ENCODE data around the gene TCHP. TPM values are rescaled to one million over a fixed set of nuclear protein-coding genes. Genes with fewer than 3 reads are reported as not detected.

TCHP gene
- total and polyA plus RNA-seq, 2 of the 13 experiments (the other 11 are each of a cell fraction or from before 2014, with no cell fraction given) = 6.7 to 12.2 TPM

DNA sequence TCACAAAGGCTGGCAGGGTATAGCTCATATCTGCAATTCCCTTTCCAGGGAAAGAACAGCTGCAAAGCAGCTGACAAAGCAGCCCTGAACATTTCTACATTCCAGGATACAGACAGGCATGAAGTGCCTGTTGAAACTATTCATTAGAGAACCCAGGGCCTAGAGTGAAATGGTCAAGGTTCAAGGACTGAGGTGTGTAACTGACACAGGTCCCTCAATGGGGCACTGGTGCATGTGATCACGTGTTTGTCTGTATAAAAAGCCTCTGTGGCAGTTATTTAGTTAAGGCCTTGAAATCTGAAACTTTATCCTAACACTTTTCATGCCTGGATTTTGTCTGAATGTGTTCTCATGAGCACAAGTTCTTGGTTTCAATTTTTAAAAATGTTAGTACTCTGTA, 49.0 kb downstream of the TCHP start (continued):
- no peak for TF ChIP-seq EZH2 (conservative IDR thresholded peaks at IDR 0.05; ENCODE audit: low read depth, low read length)
- no peak for TF ChIP-seq HMGA1 (CRISPR knock-in tag; conservative IDR thresholded peaks at IDR 0.05)
- TF ChIP-seq ZFP1 (CRISPR knock-in tag; IDR thresholded peaks at IDR 0.05) = 0 out of 2 replicates have a peak, but pooled peaks have one; percentile 63
- TF ChIP-seq, protein P1, sequence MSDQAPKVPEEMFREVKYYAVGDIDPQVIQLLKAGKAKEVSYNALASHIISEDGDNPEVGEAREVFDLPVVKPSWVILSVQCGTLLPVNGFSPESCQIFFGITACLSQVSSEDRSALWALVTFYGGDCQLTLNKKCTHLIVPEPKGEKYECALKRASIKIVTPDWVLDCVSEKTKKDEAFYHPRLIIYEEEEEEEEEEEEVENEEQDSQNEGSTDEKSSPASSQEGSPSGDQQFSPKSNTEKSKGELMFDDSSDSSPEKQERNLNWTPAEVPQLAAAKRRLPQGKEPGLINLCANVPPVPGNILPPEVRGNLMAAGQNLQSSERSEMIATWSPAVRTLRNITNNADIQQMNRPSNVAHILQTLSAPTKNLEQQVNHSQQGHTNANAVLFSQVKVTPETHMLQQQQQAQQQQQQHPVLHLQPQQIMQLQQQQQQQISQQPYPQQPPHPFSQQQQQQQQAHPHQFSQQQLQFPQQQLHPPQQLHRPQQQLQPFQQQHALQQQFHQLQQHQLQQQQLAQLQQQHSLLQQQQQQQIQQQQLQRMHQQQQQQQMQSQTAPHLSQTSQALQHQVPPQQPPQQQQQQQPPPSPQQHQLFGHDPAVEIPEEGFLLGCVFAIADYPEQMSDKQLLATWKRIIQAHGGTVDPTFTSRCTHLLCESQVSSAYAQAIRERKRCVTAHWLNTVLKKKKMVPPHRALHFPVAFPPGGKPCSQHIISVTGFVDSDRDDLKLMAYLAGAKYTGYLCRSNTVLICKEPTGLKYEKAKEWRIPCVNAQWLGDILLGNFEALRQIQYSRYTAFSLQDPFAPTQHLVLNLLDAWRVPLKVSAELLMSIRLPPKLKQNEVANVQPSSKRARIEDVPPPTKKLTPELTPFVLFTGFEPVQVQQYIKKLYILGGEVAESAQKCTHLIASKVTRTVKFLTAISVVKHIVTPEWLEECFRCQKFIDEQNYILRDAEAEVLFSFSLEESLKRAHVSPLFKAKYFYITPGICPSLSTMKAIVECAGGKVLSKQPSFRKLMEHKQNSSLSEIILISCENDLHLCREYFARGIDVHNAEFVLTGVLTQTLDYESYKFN (CRISPR knock-in tag; conservative IDR thresholded peaks at IDR 0.05) = peak; percentile 95

DNA sequence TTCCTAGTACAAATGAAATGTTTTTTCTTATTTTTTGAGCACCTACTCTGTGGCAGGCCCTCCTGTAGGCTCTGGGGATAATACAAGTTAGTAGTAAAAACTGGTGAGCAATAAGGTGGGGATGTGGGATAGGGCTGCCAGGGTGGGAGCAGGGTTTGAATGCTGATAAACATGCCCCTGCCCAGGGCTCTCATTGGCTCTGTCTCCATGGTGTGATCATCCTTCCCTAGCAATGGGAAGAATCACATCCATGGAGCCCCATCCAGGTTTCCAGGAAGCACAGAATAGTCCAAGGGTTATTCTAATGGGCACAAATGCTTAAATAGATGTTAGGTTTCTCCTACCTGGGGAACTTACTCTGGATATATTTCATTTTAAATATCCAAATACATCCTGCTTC, 50.6 kb downstream of the TCHP start:
- peaks cover 13 to 39% of the 10 kb centered on the region in 2 experiments for H3K36me3 ChIP-seq (replicated peaks in 1 of 2; ENCODE audit: control insufficient read depth in 1 of 2, insufficient read depth in 2 of 2, low read length in 2 of 2)
- CTCF ChIA-PET (ENCODE audit: low intra/inter-chr PET ratio, low total read pairs) = no interaction called here
- no peak overlapping the region for H2AFZ ChIP-seq (ENCODE audit: low read length)
- BruUV-seq (replicated peaks) = no TSS peak
- no peaks in the 10 kb centered on the region for H3K27me3 ChIP-seq (ENCODE audit: control insufficient read depth in 1 of 2, insufficient read depth in 2 of 2, low read length in 2 of 2)
- FAIRE-seq (no peak), DNase-seq (ENCODE audit: low spot score) (no peak), ATAC-seq (no peak)
- H4K20me1 ChIP-seq (ENCODE audit: insufficient read depth, low read length) = no peaks in the 10 kb centered on the region
- intact Hi-C loops (cut with micrococcal nuclease; ENCODE audit: unreplicated experiment) (no loop called here), in situ Hi-C loops (cut with HindIII; ENCODE audit: extremely low pct_ligation_motif_present, low pct_unique_long_range_greater_than_20kb) (no loop called here)
- POLR2A ChIA-PET = no interaction called here
- no peak overlapping the region for H3K9ac ChIP-seq (ENCODE audit: insufficient read depth, low read depth, low read length)
- H3K4me1 ChIP-seq (ENCODE audit: insufficient read depth, low read length) = peaks cover 60% of the 10 kb centered on the region
- no peak overlapping the region for H3K4me2 ChIP-seq (ENCODE audit: low read depth, low read length)
- H3K79me2 ChIP-seq (ENCODE audit: insufficient read depth, low read length) = no peaks in the 10 kb centered on the region
- TF ChIP-seq ZNF451 (CRISPR knock-in tag; IDR thresholded peaks at IDR 0.05) = no peak
- TF ChIP-seq ZFP36 (IDR thresholded peaks at IDR 0.05; ENCODE audit: borderline replicate concordance, low read depth, low read length, partially characterized antibody) = no peak
- no peak for TF ChIP-seq EED (CRISPR knock-in tag; IDR thresholded peaks at IDR 0.05)
- no peak for TF ChIP-seq FOXP1 (IDR thresholded peaks at IDR 0.05)
- TF ChIP-seq FOXP1 (CRISPR knock-in tag; IDR thresholded peaks at IDR 0.05) = no peak
- no peak for TF ChIP-seq MAFK (conservative IDR thresholded peaks at IDR 0.05 in 1 of 2, IDR thresholded peaks at IDR 0.05 in 1 of 2; ENCODE audit: low read length in 2 of 2)
- TF ChIP-seq, protein P2, sequence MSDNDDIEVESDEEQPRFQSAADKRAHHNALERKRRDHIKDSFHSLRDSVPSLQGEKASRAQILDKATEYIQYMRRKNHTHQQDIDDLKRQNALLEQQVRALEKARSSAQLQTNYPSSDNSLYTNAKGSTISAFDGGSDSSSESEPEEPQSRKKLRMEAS (IDR thresholded peaks at IDR 0.05) = no peak
- no peak for TF ChIP-seq GLI4 (CRISPR knock-in tag; IDR thresholded peaks at IDR 0.05; ENCODE audit: borderline replicate concordance)
- no peak for TF ChIP-seq HES4 (CRISPR knock-in tag; IDR thresholded peaks at IDR 0.05; ENCODE audit: borderline replicate concordance)
- TF ChIP-seq, protein P3, sequence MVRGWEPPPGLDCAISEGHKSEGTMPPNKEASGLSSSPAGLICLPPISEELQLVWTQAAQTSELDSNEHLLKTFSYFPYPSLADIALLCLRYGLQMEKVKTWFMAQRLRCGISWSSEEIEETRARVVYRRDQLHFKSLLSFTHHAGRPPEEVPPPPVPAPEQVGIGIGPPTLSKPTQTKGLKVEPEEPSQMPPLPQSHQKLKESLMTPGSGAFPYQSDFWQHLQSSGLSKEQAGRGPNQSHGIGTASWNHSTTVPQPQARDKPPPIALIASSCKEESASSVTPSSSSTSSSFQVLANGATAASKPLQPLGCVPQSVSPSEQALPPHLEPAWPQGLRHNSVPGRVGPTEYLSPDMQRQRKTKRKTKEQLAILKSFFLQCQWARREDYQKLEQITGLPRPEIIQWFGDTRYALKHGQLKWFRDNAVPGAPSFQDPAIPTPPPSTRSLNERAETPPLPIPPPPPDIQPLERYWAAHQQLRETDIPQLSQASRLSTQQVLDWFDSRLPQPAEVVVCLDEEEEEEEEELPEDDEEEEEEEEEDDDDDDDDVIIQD (CRISPR knock-in tag; IDR thresholded peaks at IDR 0.05; ENCODE audit: low read depth) = no peak
- no peak for TF ChIP-seq ZNF234 (CRISPR knock-in tag; conservative IDR thresholded peaks at IDR 0.05)
- TF ChIP-seq ZC3H13 (CRISPR knock-in tag; IDR thresholded peaks at IDR 0.05) = no peak
- no peak for TF ChIP-seq JUNB (CRISPR knock-in tag; IDR thresholded peaks at IDR 0.05; ENCODE audit: borderline replicate concordance)
- no peak for TF ChIP-seq REPIN1 (CRISPR knock-in tag; IDR thresholded peaks at IDR 0.05; ENCODE audit: borderline replicate concordance, low read depth)
- no peak for TF ChIP-seq TEAD3 (CRISPR knock-in tag; optimal IDR thresholded peaks at IDR 0.05; ENCODE audit: borderline replicate concordance)
- no peak overlapping the region for H3K4me3 ChIP-seq (replicated peaks in 1 of 3; ENCODE audit: insufficient read depth in 1 of 3, low read depth in 2 of 3, low read length in 3 of 3)
- H3K9me3 ChIP-seq (ENCODE audit: low read length) = no peaks in the 10 kb centered on the region
- peak overlapping the region; percentile 76 for H3K27ac ChIP-seq (ENCODE audit: extremely low read length, insufficient read depth, low read length)

Measured in HepG2 (cell line).